K562 (cell line): ENCODE results near the gene AMBRA1. TPM values are rescaled to one million over a fixed set of nuclear protein-coding genes. Genes with fewer than 3 reads are reported as not detected.
A peak's percentile ranks its signal among the peaks of the same experiment; 100 is the strongest.

ENCODE experiments used
- ATF1 ChIP-seq, 2 experiments: fragments of 450-650 bp in 1 of 2; IDR thresholded peaks; 2 replicates each; pipeline ENCODE4 v1.6.1; 2016; ENCODE audit warnings: missing compliant biosample characterization in 1 of 2, missing genetic modification characterization in 1 of 2
- CTCFL ChIP-seq: IDR thresholded peaks from 2 replicates; pipeline ENCODE4 v1.6.1; 2011; ENCODE audit warnings: borderline replicate concordance, low read depth, mild to moderate bottlenecking, moderate library complexity, low read length; ENCODE audit not compliant: insufficient read depth, poor library complexity, severe bottlenecking
- CXXC5 ChIP-seq: fragments of 250-450 bp; sonication (Bioruptor Pico); IDR thresholded peaks from 2 replicates; pipeline ENCODE4 v1.8.0; 2022; ENCODE audit warnings: inconsistent platforms, mild to moderate bottlenecking, moderate library complexity
- E2F6 ChIP-seq, 2 experiments: IDR thresholded peaks; 2 replicates each; pipeline ENCODE4 v1.6.1; 2011; ENCODE audit warnings: borderline replicate concordance in 1 of 2, control low read depth in 1 of 2, low read depth in 1 of 2, low read length in 1 of 2, mild to moderate bottlenecking in 1 of 2, mixed read lengths in 1 of 2, moderate library complexity in 1 of 2; ENCODE audit not compliant: insufficient read depth in 1 of 2, insufficient read length in 1 of 2, poor library complexity in 1 of 2, severe bottlenecking in 1 of 2; ENCODE audit errors: extremely low read depth in 1 of 2
- EGR1 ChIP-seq: fragments of 450-650 bp; conservative IDR thresholded peaks from 2 replicates; pipeline ENCODE4 v1.6.1; 2017; ENCODE audit warnings: mild to moderate bottlenecking
- HCFC1 ChIP-seq: IDR thresholded peaks from 2 replicates; pipeline ENCODE4 v1.6.1; 2012; ENCODE audit warnings: low read depth, low read length, improper control_type of control experiment
- HDAC1 ChIP-seq, 2 experiments: fragments of 450-650 bp; IDR thresholded peaks; 2 replicates each; pipeline ENCODE4 v1.6.1; 2016 to 2017; ENCODE audit warnings: inconsistent platforms in 1 of 2, mild to moderate bottlenecking in 1 of 2, moderate library complexity in 1 of 2
- HNRNPL ChIP-seq: fragments of 200-400 bp; formaldehyde crosslinking; IDR thresholded peaks from 2 replicates; pipeline ENCODE4 v1.6.1; 2017; ENCODE audit warnings: low read depth, mild to moderate bottlenecking, low read length
- MTA3 ChIP-seq: fragments of 450-650 bp; formaldehyde crosslinking; IDR thresholded peaks from 2 replicates; pipeline ENCODE4 v1.6.1; 2017; ENCODE audit warnings: mild to moderate bottlenecking, borderline replicate concordance
- MXI1 ChIP-seq: IDR thresholded peaks from 2 replicates; pipeline ENCODE4 v1.6.1; 2011; ENCODE audit warnings: low read depth, mild to moderate bottlenecking, improper control_type of control experiment, low read length
- NR2C2 ChIP-seq, 2 experiments: fragments of 200-800 bp in 1 of 2; sonication (Bioruptor generic) in 1 of 2; sonication (generic) in 1 of 2; formaldehyde crosslinking in 1 of 2; IDR thresholded peaks; 2 replicates each; pipeline versions ENCODE4 v1.6.1 to v1.8.0; 2016 to 2022; ENCODE audit warnings: mild to moderate bottlenecking in 1 of 2, missing compliant biosample characterization in 1 of 2, missing genetic modification characterization in 1 of 2, missing genetic modification reagents in 1 of 2
- PHF8 ChIP-seq: fragments of 200-600 bp; sonication (generic); IDR thresholded peaks from 2 replicates; pipeline ENCODE4 v1.6.1; 2012; ENCODE audit warnings: mixed run types, mild to moderate bottlenecking, inconsistent platforms, low read length, moderate library complexity, borderline replicate concordance
- RB1 ChIP-seq: fragments of 450-650 bp; IDR thresholded peaks from 2 replicates; pipeline ENCODE4 v1.6.1; 2017; ENCODE audit warnings: low read depth, mild to moderate bottlenecking
- RBBP5 ChIP-seq: fragments of 200-600 bp; sonication (generic); IDR thresholded peaks from 2 replicates; pipeline ENCODE4 v1.6.1; 2012; ENCODE audit warnings: borderline replicate concordance, mild to moderate bottlenecking, low read length, control low read depth, inconsistent platforms; ENCODE audit not compliant: insufficient read depth, poor library complexity, severe bottlenecking
- RBFOX2 ChIP-seq: fragments of 200-400 bp; formaldehyde crosslinking; IDR thresholded peaks from 2 replicates; pipeline ENCODE4 v1.6.1; 2017; ENCODE audit warnings: low read depth, mild to moderate bottlenecking, low read length, moderate library complexity
- RFX1 ChIP-seq: fragments of 450-650 bp; IDR thresholded peaks from 2 replicates; pipeline ENCODE4 v1.6.1; 2016; ENCODE audit warnings: mild to moderate bottlenecking, moderate library complexity
- SMARCA5 ChIP-seq: fragments of 450-650 bp; IDR thresholded peaks from 2 replicates; pipeline ENCODE4 v1.6.1; 2016
- YY1 ChIP-seq, 3 experiments: IDR thresholded peaks; 2 replicates each; pipeline ENCODE4 v1.6.1; 2011; ENCODE audit warnings: low read length in 2 of 3, mild to moderate bottlenecking in 2 of 3, moderate library complexity in 2 of 3, borderline replicate concordance in 1 of 3, control low read depth in 1 of 3, low read depth in 1 of 3; ENCODE audit not compliant: insufficient read depth in 3 of 3, insufficient replicate concordance in 2 of 3, control insufficient read depth in 1 of 3, insufficient read length in 1 of 3; ENCODE audit errors: extremely low read depth in 1 of 3
- ZBTB12 ChIP-seq: fragments of 250-450 bp; sonication (Bioruptor Pico); IDR thresholded peaks from 2 replicates; pipeline ENCODE4 v1.4.0; 2020
- ZNF311 ChIP-seq: fragments of 250-450 bp; sonication (Bioruptor Pico); IDR thresholded peaks from 2 replicates; pipeline ENCODE4 v1.4.0; 2020; ENCODE audit warnings: mild to moderate bottlenecking, moderate library complexity
- ZNF644 ChIP-seq: fragments of 200-800 bp; sonication (Bioruptor generic); IDR thresholded peaks from 2 replicates; pipeline ENCODE4 v1.6.1; 2016; ENCODE audit warnings: low read depth, missing genetic modification characterization, missing compliant biosample characterization
- polyA plus RNA-seq, 8 experiments: library from polyadenylated mRNA; depleted of rRNA in 4 of 8; stranded (reverse) in 5 of 8; unstranded in 3 of 8; fragments of >200 nt; fragmentation: Nextera tagmentation in 2 of 8; fragmentation: Illumina TruSeq in 1 of 8; extraction: Ambion mirVana in 2 of 8; extraction: Trizol in 1 of 8; gene quantifications; 2 replicates each; pipeline versions ENCODE4 v1.2.1 to v1.2.3, GENCODE V29; 2011 to 2014; ENCODE audit warnings: inconsistent platforms in 1 of 8, missing spikeins in 1 of 8
- total RNA-seq, 7 experiments: library from RNA; depleted of rRNA in 6 of 7; stranded (reverse); fragments of >200 nt in 6 of 7; fragmentation: Illumina TruSeq in 2 of 7; extraction: Trizol in 2 of 7; gene quantifications; 2 replicates each; pipeline versions ENCODE4 v1.2.1 to v1.2.3, GENCODE V29; 2011 to 2021; ENCODE audit warnings: low replicate concordance in 1 of 7

The AMBRA1 gene
- total and polyA plus RNA-seq, 9 of the 15 experiments (the other 6 are each of a cell fraction or from before 2014, with no cell fraction given): 0.15 to 24.5 (median 13.0) TPM

GRCh38 chr11:46391578-46392420, 202.0 kb downstream of the AMBRA1 start, which contains the start of gene CHRM4 (continued):
- TF ChIP-seq CTCFL (peak; percentile 99), PHF8 (peak; percentile 40; the same call in 1 of the 2 replicates), ZBTB12 (CRISPR knock-in tag) (peak; percentile 67), RFX1 (peak; percentile 83), MXI1 (peak; percentile 67), EGR1 (peak; percentile 56), HCFC1 (peak; percentile 26; the same call in 1 of the 2 replicates), HNRNPL (no peak), MTA3 (peak; percentile 46; the same call in 1 of the 2 replicates), RBBP5 (peak; percentile 64), ZNF644 (tag) (no peak), RBFOX2 (0 out of 2 replicates have a peak, but pooled peaks have one; percentile 29), RB1 (peak; percentile 79), ATF1 (CRISPR knock-in tag; IDR thresholded peaks at IDR 0.05) (no peak), ATF1 (tag; IDR thresholded peaks at IDR 0.05) (peak; percentile 66; the same call in 1 of the 2 replicates), E2F6 (IDR thresholded peaks at IDR 0.05; ENCODE audit: borderline replicate concordance in 1 of 2, extremely low read depth in 1 of 2, insufficient read depth in 1 of 2, insufficient read length in 1 of 2, low read depth in 1 of 2, low read length in 1 of 2, poor library complexity in 1 of 2, severe bottlenecking in 1 of 2) (peak; percentile 38 to 83), CXXC5 (CRISPR knock-in tag) (peak; percentile 82), SMARCA5 (no peak), HDAC1 (IDR thresholded peaks at IDR 0.05) (0 out of 4 replicates have a peak, but pooled peaks of 1 of the 2 experiments have one; percentile 32), ZNF311 (no peak), YY1 (IDR thresholded peaks at IDR 0.05; ENCODE audit: borderline replicate concordance in 1 of 3, control insufficient read depth in 1 of 3, extremely low read depth in 1 of 3, insufficient read depth in 3 of 3, insufficient read length in 1 of 3, insufficient replicate concordance in 2 of 3, low read depth in 1 of 3, low read length in 2 of 3) (peak in 1 of 3 experiments; percentile 6), NR2C2 (CRISPR knock-in tag; IDR thresholded peaks at IDR 0.05) (0 out of 2 replicates have a peak, but pooled peaks have one; percentile 38), NR2C2 (tag; IDR thresholded peaks at IDR 0.05) (no peak)
